OCI-LY7 (cell line): Measurements from ENCODE around the gene EHD4. TPM values are rescaled to one million over a fixed set of nuclear protein-coding genes. Genes with fewer than 3 reads are reported as not detected.

Experiments
- BruUV-seq: library from RNA; stranded (reverse); fragments of 400-500 nt; replicated peaks from 2 replicates; lab custom pipeline; 2021; lab: Mats Ljungman, UMichigan
- CTCF ChIA-PET: fragments of 300-600 bp; sonication (Branson Sonifier 250); formaldehyde crosslinking; loops from one replicate; lab custom pipeline; 2022; ENCODE audit warnings: antibody characterized with exemption; ENCODE audit not compliant: unreplicated experiment; lab: Charles Lee
- POLR2A ChIA-PET: fragments of 300-600 bp; sonication (Branson Sonifier 250); formaldehyde crosslinking; loops from one replicate; lab custom pipeline; 2022; ENCODE audit warnings: antibody characterized with exemption; lab: Charles Lee
- DNase-seq: peaks from one replicate; pipeline ENCODE4 v3.0.0-alpha.2; 2015; ENCODE audit warnings: low spot score
- H2AFZ ChIP-seq: fragments of 200-600 bp; sonication (generic), shearing (Covaris generic); 2 replicates; pipeline ENCODE4 v1.6.1; 2014; ENCODE audit warnings: mild to moderate bottlenecking, antibody characterized with exemption, low read length, moderate library complexity
- H3K27ac ChIP-seq: fragments of 200-600 bp; sonication (generic); 2 replicates; pipeline ENCODE4 v1.5.1; 2014; ENCODE audit warnings: mixed run types, low read depth, mild to moderate bottlenecking, moderate library complexity, low read length, inconsistent platforms; ENCODE audit not compliant: poor library complexity, severe bottlenecking
- H3K36me3 ChIP-seq: fragments of 200-600 bp; sonication (generic); 2 replicates; pipeline ENCODE4 v1.6.1; 2014; ENCODE audit warnings: mild to moderate bottlenecking, antibody characterized with exemption, low read length, moderate library complexity, mixed read lengths; ENCODE audit not compliant: insufficient read depth
- H3K4me1 ChIP-seq: fragments of 200-600 bp; sonication (generic); 2 replicates; pipeline ENCODE4 v1.5.1; 2014; ENCODE audit warnings: mild to moderate bottlenecking, low read length; ENCODE audit not compliant: insufficient read depth, poor library complexity, severe bottlenecking
- H3K4me2 ChIP-seq: fragments of 200-600 bp; sonication (generic); 2 replicates; pipeline ENCODE4 v1.6.1; 2014; ENCODE audit warnings: mild to moderate bottlenecking, low read length
- H3K4me3 ChIP-seq: fragments of 200-600 bp; sonication (generic); 2 replicates; pipeline ENCODE4 v1.5.1; 2014; ENCODE audit warnings: mild to moderate bottlenecking, low read depth, low read length; ENCODE audit not compliant: poor library complexity, severe bottlenecking
- H3K79me2 ChIP-seq: fragments of 200-600 bp; sonication (generic); 2 replicates; pipeline ENCODE4 v1.6.1; 2016; ENCODE audit warnings: low read depth, mild to moderate bottlenecking, low read length, moderate library complexity, mixed read lengths; ENCODE audit not compliant: insufficient read depth
- H3K9me2 ChIP-seq: fragments of 200-600 bp; sonication (generic); 2 replicates; pipeline ENCODE4 v1.6.1; 2016; ENCODE audit warnings: mild to moderate bottlenecking, low read length, mixed read lengths; ENCODE audit not compliant: insufficient read depth
- H3K9me3 ChIP-seq: fragments of 200-600 bp; sonication (generic); 2 replicates; pipeline ENCODE4 v1.6.1; 2014; ENCODE audit warnings: mild to moderate bottlenecking, mixed run types, low read length, mixed read lengths
- H4K20me1 ChIP-seq: fragments of 200-600 bp; sonication (generic); 2 replicates; pipeline ENCODE4 v1.6.1; 2014; ENCODE audit warnings: mild to moderate bottlenecking, antibody characterized with exemption, low read length, moderate library complexity, mixed read lengths; ENCODE audit not compliant: insufficient read depth
- CTCF ChIP-seq: fragments of 200-600 bp; sonication (generic); conservative IDR thresholded peaks from 2 replicates; pipeline ENCODE4 v1.5.1; 2014; ENCODE audit warnings: mild to moderate bottlenecking, antibody characterized with exemption, low read length, moderate library complexity, mixed read lengths
- EZH2phosphoT487 ChIP-seq: fragments of 200-600 bp; sonication (generic); IDR thresholded peaks from 2 replicates; pipeline ENCODE4 v1.6.1; 2018; ENCODE audit warnings: low read depth, borderline replicate concordance, mild to moderate bottlenecking, mixed run types, antibody characterized with exemption, low read length, moderate library complexity, mixed read lengths
- intact Hi-C: fragments of 100-400 bp; cut with micrococcal nuclease; formaldehyde crosslinking; loops from one replicate; pipeline ENCODE4 v1.10.0; 2022; ENCODE audit not compliant: unreplicated experiment
- total RNA-seq, 2 experiments: library from RNA; depleted of rRNA in 1 of 2; stranded (reverse); fragments of >200 nt in 1 of 2; shearing (Covaris generic) in 1 of 2; gene quantifications; 2 replicates each; pipeline ENCODE4 v1.2.3, GENCODE V29; 2014 to 2022

Gene EHD4
- total RNA-seq, 2 experiments from 2014 or later: 13.5 to 19.4 TPM

GRCh38 chr15:41969851-41970431 lies 2.4 kb downstream of the EHD4 start:
- ChIA-PET CTCF (no interaction called here), POLR2A (interaction anchor here (0.7 to 1.9 kb wide), 5 partner anchors 8 to 269 kb away, joined by 3 to 5 read pairs (median 4); no protein-coding TSS in a partner anchor)
- Histone ChIP-seq H3K36me3 (no peaks in the 10 kb centered on the region), H3K9me3 (no peaks in the 10 kb centered on the region), H3K4me1 (peaks cover 48% of the 10 kb centered on the region), H3K9me2 (no peaks in the 10 kb centered on the region), H3K27ac (peak overlapping the region; percentile 88), H2AFZ (peak overlapping the region; percentile 45; the same call in 1 of the 2 replicates), H3K4me3 (peak overlapping the region; percentile 72), H4K20me1 (no peaks in the 10 kb centered on the region), H3K4me2 (peak overlapping the region; percentile 97), H3K79me2 (peaks cover 50% of the 10 kb centered on the region)
- no peak for TF ChIP-seq CTCF
- no peak for TF ChIP-seq EZH2phosphoT487
- intact Hi-C loops: loop anchor here (5.0 kb wide), 1 partner anchor 43 kb away; no protein-coding TSS in a partner anchor
- DNase-seq: peak; percentile 60
- BruUV-seq: no TSS peak

GRCh38 chr15:41968701-41969100 lies 3.7 kb downstream of the EHD4 start:
- Histone ChIP-seq H3K4me2 (peak overlapping the region; percentile 97), H3K27ac (peak overlapping the region; percentile 88), H4K20me1 (no peaks in the 10 kb centered on the region), H3K36me3 (no peaks in the 10 kb centered on the region), H3K4me1 (peaks cover 48% of the 10 kb centered on the region), H3K4me3 (peak overlapping the region; percentile 48), H2AFZ (no peak overlapping the region), H3K79me2 (peaks cover 50% of the 10 kb centered on the region), H3K9me3 (no peaks in the 10 kb centered on the region), H3K9me2 (no peaks in the 10 kb centered on the region)
- BruUV-seq: no TSS peak
- intact Hi-C loops: no loop called here
- no peak for DNase-seq
- TF ChIP-seq CTCF: no peak
- no peak for TF ChIP-seq EZH2phosphoT487
- CTCF ChIA-PET: interaction anchor here (0.5 kb wide), 1 partner anchor 33 kb away, joined by 3 read pairs; no protein-coding TSS in a partner anchor
- POLR2A ChIA-PET: interaction anchor here (0.6 to 1.2 kb wide), 3 partner anchors 28 to 987 kb away, joined by 3 to 4 read pairs (median 3); no protein-coding TSS in a partner anchor
